IPS DF 6.9 (cell line): ENCODE results near the gene CRYM.
"Not testable (repeated sequence)": the region's sequence is repeated elsewhere in the genome, so short reads cannot be mapped to it uniquely, and the experiment has no call there.

Experiments
- DNase-seq: peaks from one replicate; pipeline ENCODE4 v3.0.0-alpha.2; 2013; ENCODE audit warnings: low read depth, low spot score
- H3K27ac ChIP-seq: one replicate; pipeline ENCODE4 v1.5.1; 2013; ENCODE audit warnings: low read length, control low read depth
- H3K27me3 ChIP-seq: 2 replicates; pipeline ENCODE4 v1.6.1; 2013; ENCODE audit warnings: mild to moderate bottlenecking, low read length; ENCODE audit not compliant: control insufficient read depth, insufficient read depth
- H3K36me3 ChIP-seq: 2 replicates; pipeline ENCODE4 v1.6.1; 2013; ENCODE audit warnings: low read length; ENCODE audit not compliant: control insufficient read depth, insufficient read depth
- H3K4me1 ChIP-seq: 2 replicates; pipeline ENCODE4 v1.6.1; 2013; ENCODE audit warnings: low read length; ENCODE audit not compliant: control insufficient read depth, insufficient read depth
- H3K4me3 ChIP-seq: 2 replicates; pipeline ENCODE4 v1.5.1; 2013; ENCODE audit warnings: mild to moderate bottlenecking, low read length
- H3K9me3 ChIP-seq: 2 replicates; pipeline ENCODE4 v1.6.1; 2013; ENCODE audit warnings: low read length, inconsistent platforms; ENCODE audit not compliant: control insufficient read depth, insufficient read depth
- WGBS: extraction: QIAGEN DNeasy Blood & Tissue Kit; methylation state at CpG from one replicate; pipeline ENCODE4 v1.1.7; 2013; ENCODE audit warnings: mixed read lengths, missing lambda C conversion rate; ENCODE audit not compliant: insufficient read length, insufficient coverage; 5-methylcytosine and 5-hydroxymethylcytosine counted together

CRYM gene

GRCh38 chr16:21248179-21248578 is 29.9 kb downstream of the CRYM start:
- DNase-seq, H3K9me3 ChIP-seq, H3K27ac ChIP-seq, H3K27me3 ChIP-seq, H3K4me1 ChIP-seq, H3K4me3 ChIP-seq, H3K36me3 ChIP-seq: not testable (repeated sequence)
- WGBS, result no CpG with 5 or more reads among the region's 4 CpGs

- Histone ChIP-seq H3K27ac (no peak overlapping the region), H3K4me1 (no peaks in the 10 kb centered on the region), H3K4me3 (no peak overlapping the region), H3K27me3 (no peaks in the 10 kb centered on the region), H3K9me3 (no peaks in the 10 kb centered on the region), H3K36me3 (no peaks in the 10 kb centered on the region)
- WGBS, result no CpG with 5 or more reads among the region's 7 CpGs
- no peak for DNase-seq
These were observed 33.4 kb downstream of the CRYM start for GRCh38 chr16:21244518-21245215.

- WGBS, result no CpG with 5 or more reads among the region's 2 CpGs
- Histone ChIP-seq H3K9me3 (no peaks in the 10 kb centered on the region), H3K27ac (no peak overlapping the region), H3K4me1 (no peaks in the 10 kb centered on the region), H3K36me3 (no peaks in the 10 kb centered on the region), H3K4me3 (no peak overlapping the region), H3K27me3 (no peaks in the 10 kb centered on the region)
- DNase-seq, result no peak
These were observed 35.3 kb downstream of the CRYM start for GRCh38 chr16:21242756-21243155.

GRCh38 chr16:21239646-21240045 is 38.4 kb downstream of the CRYM start:
- no peak for DNase-seq
- Histone ChIP-seq H3K4me3 (no peak overlapping the region), H3K27ac (no peak overlapping the region), H3K36me3 (no peaks in the 10 kb centered on the region), H3K27me3 (no peaks in the 10 kb centered on the region), H3K9me3 (no peaks in the 10 kb centered on the region), H3K4me1 (no peaks in the 10 kb centered on the region)
- WGBS, result no CpG with 5 or more reads among the region's 4 CpGs

GRCh38 chr16:21236831-21237230 is 41.3 kb downstream of the CRYM start:
- Histone ChIP-seq H3K27me3 (no peaks in the 10 kb centered on the region), H3K4me1 (no peaks in the 10 kb centered on the region), H3K27ac (no peak overlapping the region), H3K4me3 (no peak overlapping the region), H3K9me3 (no peaks in the 10 kb centered on the region), H3K36me3 (no peaks in the 10 kb centered on the region)
- no CpG with 5 or more reads among the region's 5 CpGs for WGBS
- no peak for DNase-seq

- WGBS, result 100% methylated on average over 2 of the region's 3 CpGs
- no peak for DNase-seq
- H3K9me3 ChIP-seq, result no peaks in the 10 kb centered on the region
These were observed 42.9 kb downstream of the CRYM start for GRCh38 chr16:21235199-21235585.

GRCh38 chr16:21233521-21234150 is 44.5 kb downstream of the CRYM start, which contains the start of gene ANKS4B:
Gene ANKS4B (plus strand): TSS chr16:21233699. CDS start chr16:21233738, 39 bp downstream.
- H3K4me1 ChIP-seq, result no peaks in the 10 kb centered on the region
- no peaks in the 10 kb centered on the region for H3K36me3 ChIP-seq
- WGBS, result no CpG with 5 or more reads among the region's 11 CpGs
- H3K9me3 ChIP-seq, result no peaks in the 10 kb centered on the region
- no peak within 1 kb of the TSS for H3K4me3 ChIP-seq
- DNase-seq, result no peak
- no peak within 1 kb of the TSS for H3K27ac ChIP-seq
- H3K27me3 ChIP-seq, result no peaks in the 10 kb centered on the region

More at GRCh38 chr16:21235199-21235585, 42.9 kb downstream of the CRYM start:
- Histone ChIP-seq H3K4me3 (no peak overlapping the region), H3K4me1 (no peaks in the 10 kb centered on the region), H3K36me3 (no peaks in the 10 kb centered on the region), H3K27me3 (no peaks in the 10 kb centered on the region), H3K27ac (no peak overlapping the region)

- Histone ChIP-seq H3K27ac (no peak overlapping the region), H3K27me3 (no peaks in the 10 kb centered on the region)
- no CpG with 5 or more reads among the region's 1 CpG for WGBS
These were observed 45.0 kb downstream of the CRYM start for GRCh38 chr16:21233045-21233520.

GRCh38 chr16:21228361-21228872 is 49.7 kb downstream of the CRYM start:
- Histone ChIP-seq H3K4me1 (peaks cover 3% of the 10 kb centered on the region; the same call in 1 of the 2 replicates), H3K9me3 (no peaks in the 10 kb centered on the region), H3K4me3 (no peak overlapping the region), H3K36me3 (no peaks in the 10 kb centered on the region), H3K27ac (no peak overlapping the region), H3K27me3 (no peaks in the 10 kb centered on the region)
- no CpG with 5 or more reads among the region's 2 CpGs for WGBS
- DNase-seq, result no peak

More at GRCh38 chr16:21233045-21233520, 45.0 kb downstream of the CRYM start:
- H3K36me3 ChIP-seq, result no peaks in the 10 kb centered on the region
- DNase-seq, result no peak
- no peaks in the 10 kb centered on the region for H3K9me3 ChIP-seq
- no peak overlapping the region for H3K4me3 ChIP-seq
- no peaks in the 10 kb centered on the region for H3K4me1 ChIP-seq

GRCh38 chr16:21227866-21228265 is 50.2 kb downstream of the CRYM start:
- H3K36me3 ChIP-seq, result no peaks in the 10 kb centered on the region
- peaks cover 5% of the 10 kb centered on the region; the same call in 1 of the 2 replicates for H3K4me1 ChIP-seq
- H3K9me3 ChIP-seq, result no peaks in the 10 kb centered on the region
- no peaks in the 10 kb centered on the region for H3K27me3 ChIP-seq
- DNase-seq, result no peak
- H3K4me3 ChIP-seq, result no peak overlapping the region
- H3K27ac ChIP-seq, result no peak overlapping the region
